22Rv1 (cell line): ENCODE data around the gene CHRNA4.

ENCODE experiments used
- CTCF ChIP-seq: fragments of 450-650 bp; IDR thresholded peaks from 2 replicates; pipeline ENCODE4 v1.5.1; 2017; ENCODE audit warnings: mild to moderate bottlenecking
- ZFX ChIP-seq: fragments of 450-650 bp; IDR thresholded peaks from 2 replicates; pipeline ENCODE4 v1.6.1; 2017; ENCODE audit warnings: antibody characterized with exemption, borderline replicate concordance

DNA sequence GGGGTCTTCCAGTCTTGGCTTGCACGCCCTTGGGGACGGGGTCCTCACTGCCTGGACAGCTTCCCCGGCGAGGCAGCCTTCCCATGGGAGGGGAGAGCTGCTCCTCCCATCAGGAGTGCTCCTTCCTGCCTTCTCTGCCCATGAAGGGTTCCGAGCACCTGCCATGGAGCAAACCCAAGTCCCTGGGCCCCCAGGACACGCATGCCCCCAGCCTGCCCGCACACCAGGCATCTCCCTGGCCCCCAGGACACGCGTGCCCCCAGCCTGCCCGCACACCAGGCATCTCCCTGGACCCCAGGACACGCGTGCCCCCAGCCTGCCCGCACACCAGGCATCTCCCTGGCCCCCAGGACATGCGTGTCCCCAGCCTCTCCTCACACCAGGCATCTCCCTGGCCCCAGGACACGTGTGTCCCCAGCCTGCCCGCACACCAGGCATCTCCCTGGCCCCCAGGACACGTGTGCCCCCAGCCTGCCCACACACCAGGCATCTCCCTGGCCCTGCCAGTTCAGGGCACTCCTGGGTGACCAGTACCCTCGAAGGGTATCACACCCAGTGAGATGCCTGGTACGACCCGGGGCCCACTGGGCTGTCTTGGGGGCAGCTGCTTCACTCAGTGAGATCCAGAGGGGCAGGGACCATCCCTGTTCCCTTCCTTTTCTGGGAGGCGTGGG lies 46.4 kb downstream of the CHRNA4 start:
- TF ChIP-seq CTCF (no peak), ZFX (no peak)
